Hepatocyte (in vitro differentiated cells): Measurements from ENCODE around the gene RAB11FIP4. TPM values are rescaled to one million over a fixed set of nuclear protein-coding genes. Genes with fewer than 3 reads are reported as not detected.

Experiments
- DNase-seq: peaks from one replicate; pipeline ENCODE4 v3.0.0-alpha.2; 2016; ENCODE audit warnings: low spot score
- H2AFZ ChIP-seq: fragments of 200-600 bp; sonication (generic); 2 replicates; pipeline ENCODE4 v1.6.0; 2016; ENCODE audit warnings: antibody characterized with exemption, mild to moderate bottlenecking
- H3K27ac ChIP-seq: fragments of 200-600 bp; sonication (generic); 2 replicates; pipeline ENCODE4 v1.5.1; 2016; ENCODE audit warnings: mild to moderate bottlenecking
- H3K27me3 ChIP-seq: fragments of 200-600 bp; sonication (generic); 2 replicates; pipeline ENCODE4 v1.6.1; 2016
- H3K36me3 ChIP-seq: fragments of 200-600 bp; sonication (generic); replicated peaks from 2 replicates; pipeline ENCODE4 v1.5.1; 2016; ENCODE audit warnings: low read depth; ENCODE audit not compliant: insufficient read depth
- H3K4me1 ChIP-seq: fragments of 200-600 bp; sonication (generic); 2 replicates; pipeline ENCODE4 v1.5.1; 2016; ENCODE audit warnings: mild to moderate bottlenecking, moderate library complexity; ENCODE audit not compliant: insufficient read depth
- H3K4me2 ChIP-seq: fragments of 200-600 bp; sonication (generic); 2 replicates; pipeline ENCODE4 v1.6.0; 2016
- H3K4me3 ChIP-seq: fragments of 200-600 bp; sonication (generic); 2 replicates; pipeline ENCODE4 v1.5.1; 2016; ENCODE audit warnings: mild to moderate bottlenecking
- H3K79me2 ChIP-seq: fragments of 200-600 bp; sonication (generic); 2 replicates; pipeline ENCODE4 v1.6.0; 2017; ENCODE audit warnings: mild to moderate bottlenecking
- H3K9me2 ChIP-seq: fragments of 200-600 bp; sonication (generic); replicated peaks from 2 replicates; pipeline ENCODE4 v1.6.0; 2017; ENCODE audit warnings: mild to moderate bottlenecking; ENCODE audit not compliant: insufficient read depth
- H3K9me3 ChIP-seq: fragments of 200-600 bp; sonication (generic); 2 replicates; pipeline ENCODE4 v1.5.1; 2016; ENCODE audit warnings: low read depth, mild to moderate bottlenecking
- H4K20me1 ChIP-seq: fragments of 200-600 bp; sonication (generic); 2 replicates; pipeline ENCODE4 v1.6.0; 2016; ENCODE audit warnings: mild to moderate bottlenecking; ENCODE audit not compliant: insufficient read depth, poor library complexity, severe bottlenecking
- EZH2 ChIP-seq: fragments of 200-600 bp; sonication (generic); IDR thresholded peaks from 2 replicates; pipeline ENCODE4 v1.6.1; 2016; ENCODE audit warnings: antibody characterized with exemption, mild to moderate bottlenecking, borderline replicate concordance
- EZH2phosphoT487 ChIP-seq: fragments of 200-600 bp; sonication (generic); IDR thresholded peaks from one replicate; pipeline ENCODE4 v1.6.1; 2018; ENCODE audit warnings: antibody characterized with exemption, mild to moderate bottlenecking, low read depth, moderate library complexity; ENCODE audit not compliant: unreplicated experiment, severe bottlenecking
- WGBS: methylation state at CpG from one replicate; pipeline ENCODE4 v1.1.6; 2016; ENCODE audit warnings: low lambda C conversion rate; ENCODE audit errors: missing lambda C conversion rate; 5-methylcytosine and 5-hydroxymethylcytosine counted together
- polyA plus RNA-seq: library from polyadenylated mRNA; unstranded; fragments of >200 nt; fragmentation: Nextera tagmentation; extraction: Ambion mirVana; gene quantifications from 2 replicates; pipeline ENCODE4 v1.2.1, GENCODE V29; 2016
- total RNA-seq: library from RNA; depleted of rRNA; stranded (reverse); fragments of >200 nt; gene quantifications from 2 replicates; pipeline ENCODE4 v1.2.3, GENCODE V29; 2014
- TF ChIP-seq, protein P1 (sequence below): fragments of 200-600 bp; sonication (generic); IDR thresholded peaks from 2 replicates; pipeline ENCODE4 v1.5.1; 2016; ENCODE audit warnings: antibody characterized with exemption, mild to moderate bottlenecking; ENCODE audit not compliant: poor library complexity

The RAB11FIP4 gene
- total and polyA plus RNA-seq, 2 experiments from 2014 or later = 25.8 to 35.6 TPM

DNA sequence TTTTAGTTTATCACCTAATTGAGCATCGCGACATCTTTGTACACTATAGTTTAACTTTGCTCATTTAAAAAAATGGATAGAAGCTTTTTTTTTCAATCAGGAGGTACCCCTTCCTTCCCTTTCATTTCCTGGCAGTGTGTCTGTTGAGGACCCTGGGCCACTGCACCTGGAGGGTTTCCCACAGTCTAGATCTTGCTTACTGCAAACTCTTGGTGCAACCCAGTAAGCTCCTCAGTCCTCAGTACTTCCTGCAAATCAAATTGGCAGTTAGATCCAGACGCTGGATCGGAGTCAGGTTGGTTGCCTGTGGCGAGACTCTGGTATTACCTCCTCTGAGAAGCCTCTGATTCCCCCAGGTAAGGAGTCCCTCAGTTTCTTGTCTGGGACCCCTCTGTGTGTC is 162.0 kb downstream of the RAB11FIP4 start:
- Histone ChIP-seq H3K4me1 (peaks cover 7% of the 10 kb centered on the region), H3K27ac (no peak overlapping the region), H3K36me3 (no peaks in the 10 kb centered on the region), H3K4me2 (no peak overlapping the region), H4K20me1 (no peaks in the 10 kb centered on the region), H3K9me3 (no peaks in the 10 kb centered on the region), H3K27me3 (no peaks in the 10 kb centered on the region), H3K9me2 (no peaks in the 10 kb centered on the region), H3K4me3 (no peak overlapping the region), H2AFZ (no peak overlapping the region), H3K79me2 (no peaks in the 10 kb centered on the region)
- DNase-seq = no peak
- TF ChIP-seq EZH2 (no peak), EZH2phosphoT487 (no peak)
- TF ChIP-seq, protein P1, sequence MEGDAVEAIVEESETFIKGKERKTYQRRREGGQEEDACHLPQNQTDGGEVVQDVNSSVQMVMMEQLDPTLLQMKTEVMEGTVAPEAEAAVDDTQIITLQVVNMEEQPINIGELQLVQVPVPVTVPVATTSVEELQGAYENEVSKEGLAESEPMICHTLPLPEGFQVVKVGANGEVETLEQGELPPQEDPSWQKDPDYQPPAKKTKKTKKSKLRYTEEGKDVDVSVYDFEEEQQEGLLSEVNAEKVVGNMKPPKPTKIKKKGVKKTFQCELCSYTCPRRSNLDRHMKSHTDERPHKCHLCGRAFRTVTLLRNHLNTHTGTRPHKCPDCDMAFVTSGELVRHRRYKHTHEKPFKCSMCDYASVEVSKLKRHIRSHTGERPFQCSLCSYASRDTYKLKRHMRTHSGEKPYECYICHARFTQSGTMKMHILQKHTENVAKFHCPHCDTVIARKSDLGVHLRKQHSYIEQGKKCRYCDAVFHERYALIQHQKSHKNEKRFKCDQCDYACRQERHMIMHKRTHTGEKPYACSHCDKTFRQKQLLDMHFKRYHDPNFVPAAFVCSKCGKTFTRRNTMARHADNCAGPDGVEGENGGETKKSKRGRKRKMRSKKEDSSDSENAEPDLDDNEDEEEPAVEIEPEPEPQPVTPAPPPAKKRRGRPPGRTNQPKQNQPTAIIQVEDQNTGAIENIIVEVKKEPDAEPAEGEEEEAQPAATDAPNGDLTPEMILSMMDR = no peak
- 86% methylated on average over 5 of the region's 5 CpGs for WGBS

GRCh38 chr17:31554930-31555329 is 163.5 kb downstream of the RAB11FIP4 start:
- Histone ChIP-seq H3K4me2 (no peak overlapping the region), H3K27me3 (no peaks in the 10 kb centered on the region), H3K36me3 (no peaks in the 10 kb centered on the region), H3K4me3 (no peak overlapping the region), H3K79me2 (peaks cover 8% of the 10 kb centered on the region), H3K9me2 (no peaks in the 10 kb centered on the region), H2AFZ (no peak overlapping the region), H3K4me1 (peaks cover 9% of the 10 kb centered on the region), H4K20me1 (no peaks in the 10 kb centered on the region), H3K9me3 (no peaks in the 10 kb centered on the region), H3K27ac (no peak overlapping the region)
- 58% methylated on average over 1 of the region's 1 CpG for WGBS
- TF ChIP-seq, protein P1 = no peak
- TF ChIP-seq EZH2 = no peak
- no peak for TF ChIP-seq EZH2phosphoT487
- no peak for DNase-seq

DNA sequence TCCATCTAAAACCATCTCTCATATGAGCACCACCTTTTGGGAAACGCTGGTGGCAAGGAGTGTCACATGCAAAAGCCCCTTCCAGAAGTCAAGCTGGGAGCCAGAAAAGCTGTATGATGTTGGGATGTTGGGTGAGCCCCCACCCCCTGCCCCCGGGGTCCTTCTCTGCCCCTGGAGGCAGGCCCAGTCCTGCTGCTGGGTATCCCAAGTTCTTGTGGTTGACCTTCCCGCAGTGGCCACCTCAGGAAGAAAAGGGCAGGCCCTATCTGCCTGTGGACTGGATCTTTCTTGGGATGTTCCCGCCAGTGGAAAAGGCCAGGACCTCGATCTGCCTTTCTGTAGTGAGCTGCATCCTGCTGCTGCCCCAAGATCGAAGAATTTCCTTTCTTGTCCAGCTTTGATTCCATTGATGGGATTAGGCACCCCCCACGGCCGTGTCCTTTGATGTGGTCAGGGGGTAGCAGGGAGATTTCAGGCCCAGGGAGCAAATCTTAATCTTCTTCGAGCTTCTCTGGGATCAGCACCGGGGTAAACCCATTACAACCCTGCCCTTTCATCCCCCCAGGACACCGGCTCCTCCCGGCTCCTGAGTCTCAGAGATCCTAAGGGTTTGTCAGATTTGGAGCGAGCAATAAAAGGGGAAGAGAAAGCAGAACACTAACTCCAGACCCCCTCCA is 165.6 kb downstream of the RAB11FIP4 start:
- no peak overlapping the region for H3K4me3 ChIP-seq
- H3K79me2 ChIP-seq = peaks cover 15% of the 10 kb centered on the region
- H3K9me3 ChIP-seq = no peaks in the 10 kb centered on the region
- WGBS = 62% methylated on average over 13 of the region's 13 CpGs
- H4K20me1 ChIP-seq = no peaks in the 10 kb centered on the region
- H2AFZ ChIP-seq = no peak overlapping the region
- peaks cover 31% of the 10 kb centered on the region for H3K4me1 ChIP-seq
- no peaks in the 10 kb centered on the region for H3K36me3 ChIP-seq
- no peaks in the 10 kb centered on the region for H3K27me3 ChIP-seq
- H3K9me2 ChIP-seq = no peaks in the 10 kb centered on the region
- no peak overlapping the region for H3K27ac ChIP-seq
- no peak for DNase-seq
- no peak overlapping the region for H3K4me2 ChIP-seq
- TF ChIP-seq, protein P1 = no peak
- TF ChIP-seq EZH2 (no peak), EZH2phosphoT487 (no peak)
